ENCODE data around the gene SLC26A2. TPM values are rescaled to one million over a fixed set of nuclear protein-coding genes. Genes with fewer than 3 reads are reported as not detected.

The SLC26A2 gene
- total and polyA plus RNA-seq, 4 donors: 0.43 to 6.1 (median 1.6) TPM

DNA sequence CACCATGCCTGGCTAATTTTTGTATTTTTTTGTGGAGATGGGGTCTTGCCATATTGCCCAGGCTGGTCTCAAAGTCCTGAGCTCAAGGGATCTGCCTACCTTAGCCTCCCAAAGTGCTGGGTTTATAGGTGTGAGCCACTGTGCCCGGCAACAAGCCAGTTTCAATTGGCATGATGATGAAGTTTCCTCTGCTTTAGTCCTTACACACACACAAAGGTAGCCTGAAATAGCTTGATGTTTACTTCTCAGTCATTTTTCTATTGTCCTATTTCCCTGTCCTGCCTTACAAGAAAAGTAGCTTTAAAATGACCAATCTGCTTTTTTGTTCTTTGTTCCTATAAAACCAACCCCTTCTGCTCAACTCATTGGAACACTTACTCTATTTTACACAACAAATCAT, 49.5 kb upstream of the SLC26A2 start:
- Histone ChIP-seq H3K4me1 (ENCODE audit: control insufficient read depth in 4 of 4, insufficient read depth in 4 of 4, low read length in 3 of 4) (no peaks in the 10 kb centered on the region), H3K9ac (ENCODE audit: low read depth in 1 of 2, low read length in 2 of 2) (no peak overlapping the region), H3K27ac (ENCODE audit: low read depth in 1 of 2, low read length in 2 of 2) (no peak overlapping the region), H3K4me3 (ENCODE audit: low read depth in 1 of 3, low read length in 3 of 3) (no peak overlapping the region), H3K27me3 (ENCODE audit: control insufficient read depth in 4 of 4, insufficient read depth in 4 of 4, low read length in 3 of 4) (no peaks in the 10 kb centered on the region), H3K36me3 (ENCODE audit: control insufficient read depth in 4 of 4, insufficient read depth in 3 of 4, low read depth in 1 of 4, low read length in 3 of 4) (no peaks in the 10 kb centered on the region), H3K9me3 (ENCODE audit: control insufficient read depth in 4 of 4, low read length in 3 of 4) (no peaks in the 10 kb centered on the region)
- no peak for DNase-seq (ENCODE audit: low spot score)
- 95% methylated on average over 1 of the region's 1 CpG for WGBS
- TF ChIP-seq RAD21 (IDR thresholded peaks at IDR 0.05) (no peak), JUND (IDR thresholded peaks at IDR 0.05) (no peak), SP1 (IDR thresholded peaks at IDR 0.05) (no peak), NR2F2 (IDR thresholded peaks at IDR 0.05) (no peak), HNF4A (conservative IDR thresholded peaks at IDR 0.05) (no peak), EGR1 (IDR thresholded peaks at IDR 0.05; ENCODE audit: low read depth in 2 of 2) (no peak), YY1 (IDR thresholded peaks at IDR 0.05) (no peak), GABPA (IDR thresholded peaks at IDR 0.05 in 1 of 2, conservative IDR thresholded peaks at IDR 0.05 in 1 of 2) (no peak), FOXA1 (IDR thresholded peaks at IDR 0.05) (no peak), FOXA2 (IDR thresholded peaks at IDR 0.05) (no peak), TAF1 (conservative IDR thresholded peaks at IDR 0.05) (no peak), HNF4G (IDR thresholded peaks at IDR 0.05) (no peak), RXRA (IDR thresholded peaks at IDR 0.05) (no peak)
- TF ChIP-seq, protein P1, sequence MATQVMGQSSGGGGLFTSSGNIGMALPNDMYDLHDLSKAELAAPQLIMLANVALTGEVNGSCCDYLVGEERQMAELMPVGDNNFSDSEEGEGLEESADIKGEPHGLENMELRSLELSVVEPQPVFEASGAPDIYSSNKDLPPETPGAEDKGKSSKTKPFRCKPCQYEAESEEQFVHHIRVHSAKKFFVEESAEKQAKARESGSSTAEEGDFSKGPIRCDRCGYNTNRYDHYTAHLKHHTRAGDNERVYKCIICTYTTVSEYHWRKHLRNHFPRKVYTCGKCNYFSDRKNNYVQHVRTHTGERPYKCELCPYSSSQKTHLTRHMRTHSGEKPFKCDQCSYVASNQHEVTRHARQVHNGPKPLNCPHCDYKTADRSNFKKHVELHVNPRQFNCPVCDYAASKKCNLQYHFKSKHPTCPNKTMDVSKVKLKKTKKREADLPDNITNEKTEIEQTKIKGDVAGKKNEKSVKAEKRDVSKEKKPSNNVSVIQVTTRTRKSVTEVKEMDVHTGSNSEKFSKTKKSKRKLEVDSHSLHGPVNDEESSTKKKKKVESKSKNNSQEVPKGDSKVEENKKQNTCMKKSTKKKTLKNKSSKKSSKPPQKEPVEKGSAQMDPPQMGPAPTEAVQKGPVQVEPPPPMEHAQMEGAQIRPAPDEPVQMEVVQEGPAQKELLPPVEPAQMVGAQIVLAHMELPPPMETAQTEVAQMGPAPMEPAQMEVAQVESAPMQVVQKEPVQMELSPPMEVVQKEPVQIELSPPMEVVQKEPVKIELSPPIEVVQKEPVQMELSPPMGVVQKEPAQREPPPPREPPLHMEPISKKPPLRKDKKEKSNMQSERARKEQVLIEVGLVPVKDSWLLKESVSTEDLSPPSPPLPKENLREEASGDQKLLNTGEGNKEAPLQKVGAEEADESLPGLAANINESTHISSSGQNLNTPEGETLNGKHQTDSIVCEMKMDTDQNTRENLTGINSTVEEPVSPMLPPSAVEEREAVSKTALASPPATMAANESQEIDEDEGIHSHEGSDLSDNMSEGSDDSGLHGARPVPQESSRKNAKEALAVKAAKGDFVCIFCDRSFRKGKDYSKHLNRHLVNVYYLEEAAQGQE (IDR thresholded peaks at IDR 0.05): no peak
- TF ChIP-seq, protein P2, sequence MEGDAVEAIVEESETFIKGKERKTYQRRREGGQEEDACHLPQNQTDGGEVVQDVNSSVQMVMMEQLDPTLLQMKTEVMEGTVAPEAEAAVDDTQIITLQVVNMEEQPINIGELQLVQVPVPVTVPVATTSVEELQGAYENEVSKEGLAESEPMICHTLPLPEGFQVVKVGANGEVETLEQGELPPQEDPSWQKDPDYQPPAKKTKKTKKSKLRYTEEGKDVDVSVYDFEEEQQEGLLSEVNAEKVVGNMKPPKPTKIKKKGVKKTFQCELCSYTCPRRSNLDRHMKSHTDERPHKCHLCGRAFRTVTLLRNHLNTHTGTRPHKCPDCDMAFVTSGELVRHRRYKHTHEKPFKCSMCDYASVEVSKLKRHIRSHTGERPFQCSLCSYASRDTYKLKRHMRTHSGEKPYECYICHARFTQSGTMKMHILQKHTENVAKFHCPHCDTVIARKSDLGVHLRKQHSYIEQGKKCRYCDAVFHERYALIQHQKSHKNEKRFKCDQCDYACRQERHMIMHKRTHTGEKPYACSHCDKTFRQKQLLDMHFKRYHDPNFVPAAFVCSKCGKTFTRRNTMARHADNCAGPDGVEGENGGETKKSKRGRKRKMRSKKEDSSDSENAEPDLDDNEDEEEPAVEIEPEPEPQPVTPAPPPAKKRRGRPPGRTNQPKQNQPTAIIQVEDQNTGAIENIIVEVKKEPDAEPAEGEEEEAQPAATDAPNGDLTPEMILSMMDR (IDR thresholded peaks at IDR 0.05; ENCODE audit: low read depth, low read length, missing input control): no peak
- TF ChIP-seq, protein P3, sequence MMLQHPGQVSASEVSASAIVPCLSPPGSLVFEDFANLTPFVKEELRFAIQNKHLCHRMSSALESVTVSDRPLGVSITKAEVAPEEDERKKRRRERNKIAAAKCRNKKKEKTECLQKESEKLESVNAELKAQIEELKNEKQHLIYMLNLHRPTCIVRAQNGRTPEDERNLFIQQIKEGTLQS (IDR thresholded peaks at IDR 0.05): no peak
- TF ChIP-seq, protein P4, sequence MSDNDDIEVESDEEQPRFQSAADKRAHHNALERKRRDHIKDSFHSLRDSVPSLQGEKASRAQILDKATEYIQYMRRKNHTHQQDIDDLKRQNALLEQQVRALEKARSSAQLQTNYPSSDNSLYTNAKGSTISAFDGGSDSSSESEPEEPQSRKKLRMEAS (IDR thresholded peaks at IDR 0.05): no peak
- TF ChIP-seq, protein P5, sequence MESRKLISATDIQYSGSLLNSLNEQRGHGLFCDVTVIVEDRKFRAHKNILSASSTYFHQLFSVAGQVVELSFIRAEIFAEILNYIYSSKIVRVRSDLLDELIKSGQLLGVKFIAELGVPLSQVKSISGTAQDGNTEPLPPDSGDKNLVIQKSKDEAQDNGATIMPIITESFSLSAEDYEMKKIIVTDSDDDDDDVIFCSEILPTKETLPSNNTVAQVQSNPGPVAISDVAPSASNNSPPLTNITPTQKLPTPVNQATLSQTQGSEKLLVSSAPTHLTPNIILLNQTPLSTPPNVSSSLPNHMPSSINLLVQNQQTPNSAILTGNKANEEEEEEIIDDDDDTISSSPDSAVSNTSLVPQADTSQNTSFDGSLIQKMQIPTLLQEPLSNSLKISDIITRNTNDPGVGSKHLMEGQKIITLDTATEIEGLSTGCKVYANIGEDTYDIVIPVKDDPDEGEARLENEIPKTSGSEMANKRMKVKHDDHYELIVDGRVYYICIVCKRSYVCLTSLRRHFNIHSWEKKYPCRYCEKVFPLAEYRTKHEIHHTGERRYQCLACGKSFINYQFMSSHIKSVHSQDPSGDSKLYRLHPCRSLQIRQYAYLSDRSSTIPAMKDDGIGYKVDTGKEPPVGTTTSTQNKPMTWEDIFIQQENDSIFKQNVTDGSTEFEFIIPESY (IDR thresholded peaks at IDR 0.05): no peak
